ENCODE measurements around the gene CITED1. TPM values are rescaled to one million over a fixed set of nuclear protein-coding genes. Genes with fewer than 3 reads are reported as not detected.

CITED1 gene
- total and polyA plus RNA-seq, 2 of the 13 experiments (the other 11 are each of a cell fraction or from before 2014, with no cell fraction given) = 0.09 TPM; not detected in 1

GRCh38 chrX:72258174-72258573, 47.5 kb downstream of the CITED1 start (continued):
- TF ChIP-seq ZFP36 (IDR thresholded peaks at IDR 0.05; ENCODE audit: borderline replicate concordance, low read depth, low read length, partially characterized antibody) (no peak), FOXK1 (CRISPR knock-in tag; IDR thresholded peaks at IDR 0.05; ENCODE audit: borderline replicate concordance, low read depth) (no peak), GRHL1 (CRISPR knock-in tag; conservative IDR thresholded peaks at IDR 0.05) (no peak), POLR2G (IDR thresholded peaks at IDR 0.05; ENCODE audit: low read depth, low read length) (0 out of 2 replicates have a peak, but pooled peaks have one; percentile 39), SMAD1 (CRISPR knock-in tag; IDR thresholded peaks at IDR 0.05; ENCODE audit: borderline replicate concordance, low read depth) (no peak), GATAD2A (CRISPR knock-in tag; IDR thresholded peaks at IDR 0.05) (0 out of 2 replicates have a peak, but pooled peaks have one; percentile 28)
- TF ChIP-seq, protein P1, sequence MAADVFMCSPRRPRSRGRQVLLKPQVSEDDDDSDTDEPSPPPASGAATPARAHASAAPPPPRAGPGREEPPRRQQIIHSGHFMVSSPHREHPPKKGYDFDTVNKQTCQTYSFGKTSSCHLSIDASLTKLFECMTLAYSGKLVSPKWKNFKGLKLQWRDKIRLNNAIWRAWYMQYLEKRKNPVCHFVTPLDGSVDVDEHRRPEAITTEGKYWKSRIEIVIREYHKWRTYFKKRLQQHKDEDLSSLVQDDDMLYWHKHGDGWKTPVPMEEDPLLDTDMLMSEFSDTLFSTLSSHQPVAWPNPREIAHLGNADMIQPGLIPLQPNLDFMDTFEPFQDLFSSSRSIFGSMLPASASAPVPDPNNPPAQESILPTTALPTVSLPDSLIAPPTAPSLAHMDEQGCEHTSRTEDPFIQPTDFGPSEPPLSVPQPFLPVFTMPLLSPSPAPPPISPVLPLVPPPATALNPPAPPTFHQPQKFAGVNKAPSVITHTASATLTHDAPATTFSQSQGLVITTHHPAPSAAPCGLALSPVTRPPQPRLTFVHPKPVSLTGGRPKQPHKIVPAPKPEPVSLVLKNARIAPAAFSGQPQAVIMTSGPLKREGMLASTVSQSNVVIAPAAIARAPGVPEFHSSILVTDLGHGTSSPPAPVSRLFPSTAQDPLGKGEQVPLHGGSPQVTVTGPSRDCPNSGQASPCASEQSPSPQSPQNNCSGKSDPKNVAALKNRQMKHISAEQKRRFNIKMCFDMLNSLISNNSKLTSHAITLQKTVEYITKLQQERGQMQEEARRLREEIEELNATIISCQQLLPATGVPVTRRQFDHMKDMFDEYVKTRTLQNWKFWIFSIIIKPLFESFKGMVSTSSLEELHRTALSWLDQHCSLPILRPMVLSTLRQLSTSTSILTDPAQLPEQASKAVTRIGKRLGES (CRISPR knock-in tag; IDR thresholded peaks at IDR 0.05; ENCODE audit: borderline replicate concordance) = no peak

DNA sequence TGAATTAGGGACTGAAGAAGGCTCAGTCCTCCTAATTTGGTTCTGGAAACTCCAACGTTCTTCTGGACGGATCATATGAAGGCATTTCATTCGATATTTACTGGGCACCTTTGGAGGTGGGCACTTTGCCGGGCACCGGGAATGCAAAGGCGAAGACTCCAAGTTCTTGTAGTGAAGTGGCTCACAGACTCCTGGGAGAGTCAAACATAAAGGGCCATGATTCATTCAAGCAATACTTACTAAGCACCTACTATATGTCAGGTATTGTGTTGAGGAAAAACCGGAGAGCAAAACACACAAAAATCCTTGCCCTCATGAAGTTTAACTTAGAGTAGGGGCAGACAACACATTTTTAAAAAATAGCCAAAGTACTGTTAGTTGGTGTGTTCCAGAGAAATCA, 49.9 kb downstream of the CITED1 start:
- POLR2A ChIA-PET = no interaction called here
- no peak for DNase-seq (ENCODE audit: low spot score)

More for the DNA sequence above, 49.9 kb downstream of the CITED1 start:
- TF ChIP-seq ZSCAN9 (CRISPR knock-in tag; IDR thresholded peaks at IDR 0.05; ENCODE audit: borderline replicate concordance) = no peak
- no peak overlapping the region for H3K4me3 ChIP-seq (replicated peaks in 1 of 3; ENCODE audit: insufficient read depth in 1 of 3, low read depth in 2 of 3, low read length in 3 of 3)
- H3K27me3 ChIP-seq (ENCODE audit: control insufficient read depth in 1 of 2, insufficient read depth in 2 of 2, low read length in 2 of 2) = no peaks in the 10 kb centered on the region
- peaks cover 22% of the 10 kb centered on the region for H3K4me1 ChIP-seq (ENCODE audit: insufficient read depth, low read length)
- H3K9me3 ChIP-seq (ENCODE audit: low read length) = no peaks in the 10 kb centered on the region
- no TSS peak for BruUV-seq (replicated peaks)
- 91% methylated on average over 6 of the region's 7 CpGs for WGBS (ENCODE audit: low lambda C conversion rate)
- CTCF ChIA-PET (ENCODE audit: low intra/inter-chr PET ratio, low total read pairs) = no interaction called here
- in situ Hi-C loops (cut with HindIII; ENCODE audit: extremely low pct_ligation_motif_present, low pct_unique_long_range_greater_than_20kb) = no loop called here
- intact Hi-C loops (cut with micrococcal nuclease; ENCODE audit: unreplicated experiment) = no loop called here
- FAIRE-seq = no peak
- ATAC-seq = no peak
- no peak overlapping the region for H3K4me2 ChIP-seq (ENCODE audit: low read depth, low read length)
- H3K27ac ChIP-seq (ENCODE audit: extremely low read length, insufficient read depth, low read length) = no peak overlapping the region
- no peak overlapping the region for H2AFZ ChIP-seq (ENCODE audit: low read length)
- H4K20me1 ChIP-seq (ENCODE audit: insufficient read depth, low read length) = no peaks in the 10 kb centered on the region
- H3K79me2 ChIP-seq (ENCODE audit: insufficient read depth, low read length) = no peaks in the 10 kb centered on the region
- H3K9ac ChIP-seq (ENCODE audit: insufficient read depth, low read depth, low read length) = no peak overlapping the region
- no peaks in the 10 kb centered on the region for H3K36me3 ChIP-seq (replicated peaks in 1 of 2; ENCODE audit: control insufficient read depth in 1 of 2, insufficient read depth in 2 of 2, low read length in 2 of 2)
